Right hindlimb (tissue), 1 donor: Measurements from ENCODE around the gene CHRDL1.
A peak's percentile ranks its signal among the peaks of the same experiment; 100 is the strongest.
"Not testable (repeated sequence)": the region's sequence is repeated elsewhere in the genome, so short reads cannot be mapped to it uniquely, and the experiment has no call there.

Experiments used
- DNase-seq: peaks from one replicate; pipeline ENCODE4 v3.0.0-alpha.2; 2018

The CHRDL1 gene

GRCh38 chrX:110795645-110796406 is at the start of gene CHRDL1:
CHRDL1 (minus strand) TSS chrX:110795817; CDS start chrX:110792181, 3,636 bp downstream.
- DNase-seq: peak; percentile 54

GRCh38 chrX:110836982-110837381 is 41.4 kb upstream of the CHRDL1 start:
- peak; percentile 20 for DNase-seq

- DNase-seq: no peak
Observed at GRCh38 chrX:110836451-110836850, 40.8 kb upstream of the CHRDL1 start.

GRCh38 chrX:110836001-110836400 is 40.4 kb upstream of the CHRDL1 start:
- no peak for DNase-seq

GRCh38 chrX:110825972-110826371 is 30.4 kb upstream of the CHRDL1 start:
- DNase-seq: no peak

GRCh38 chrX:110816543-110816942 is 20.9 kb upstream of the CHRDL1 start:
- not testable (repeated sequence) for DNase-seq

- no peak for DNase-seq
Observed at GRCh38 chrX:110806145-110806544, 10.5 kb upstream of the CHRDL1 start.

GRCh38 chrX:110805303-110805702 is 9.7 kb upstream of the CHRDL1 start:
- no peak for DNase-seq

GRCh38 chrX:110804446-110804845 is 8.8 kb upstream of the CHRDL1 start:
- no peak for DNase-seq

GRCh38 chrX:110803506-110803905 is 7.9 kb upstream of the CHRDL1 start:
- DNase-seq: no peak

GRCh38 chrX:110796407-110796697 is 735 bp upstream of the CHRDL1 start:
- no peak for DNase-seq

- DNase-seq: no peak
Observed at GRCh38 chrX:110794601-110795000, 1.0 kb downstream of the CHRDL1 start.

GRCh38 chrX:110791071-110791470 is 4.5 kb downstream of the CHRDL1 start:
- no peak for DNase-seq

GRCh38 chrX:110786486-110786885 is 9.1 kb downstream of the CHRDL1 start:
- no peak for DNase-seq

GRCh38 chrX:110759785-110760184 is 35.8 kb downstream of the CHRDL1 start:
- no peak for DNase-seq

- DNase-seq: no peak
Observed at GRCh38 chrX:110758781-110759422, 36.7 kb downstream of the CHRDL1 start.

GRCh38 chrX:110755611-110756010 is 40.0 kb downstream of the CHRDL1 start:
- DNase-seq: no peak

- DNase-seq: no peak
Observed at GRCh38 chrX:110755061-110755460, 40.6 kb downstream of the CHRDL1 start.

- no peak for DNase-seq
Observed at GRCh38 chrX:110750526-110751189, 45.0 kb downstream of the CHRDL1 start.

GRCh38 chrX:110748256-110748806 is 47.3 kb downstream of the CHRDL1 start:
- no peak for DNase-seq

- DNase-seq: no peak
Observed at GRCh38 chrX:110746014-110746413, 49.6 kb downstream of the CHRDL1 start.

- peak; percentile 19 for DNase-seq
Observed at GRCh38 chrX:110745288-110745687, 50.3 kb downstream of the CHRDL1 start.

- no peak for DNase-seq
Observed at GRCh38 chrX:110743679-110744340, 51.8 kb downstream of the CHRDL1 start.
